Measurements from ENCODE around the gene SARS2. TPM values are rescaled to one million over a fixed set of nuclear protein-coding genes. Genes with fewer than 3 reads are reported as not detected.
"Not testable (repeated sequence)": the region's sequence is repeated elsewhere in the genome, so short reads cannot be mapped to it uniquely, and the experiment has no call there.

The SARS2 gene
- total and polyA plus RNA-seq, 5 donors, result 15.5 to 20.3 (median 17.2) TPM

DNA sequence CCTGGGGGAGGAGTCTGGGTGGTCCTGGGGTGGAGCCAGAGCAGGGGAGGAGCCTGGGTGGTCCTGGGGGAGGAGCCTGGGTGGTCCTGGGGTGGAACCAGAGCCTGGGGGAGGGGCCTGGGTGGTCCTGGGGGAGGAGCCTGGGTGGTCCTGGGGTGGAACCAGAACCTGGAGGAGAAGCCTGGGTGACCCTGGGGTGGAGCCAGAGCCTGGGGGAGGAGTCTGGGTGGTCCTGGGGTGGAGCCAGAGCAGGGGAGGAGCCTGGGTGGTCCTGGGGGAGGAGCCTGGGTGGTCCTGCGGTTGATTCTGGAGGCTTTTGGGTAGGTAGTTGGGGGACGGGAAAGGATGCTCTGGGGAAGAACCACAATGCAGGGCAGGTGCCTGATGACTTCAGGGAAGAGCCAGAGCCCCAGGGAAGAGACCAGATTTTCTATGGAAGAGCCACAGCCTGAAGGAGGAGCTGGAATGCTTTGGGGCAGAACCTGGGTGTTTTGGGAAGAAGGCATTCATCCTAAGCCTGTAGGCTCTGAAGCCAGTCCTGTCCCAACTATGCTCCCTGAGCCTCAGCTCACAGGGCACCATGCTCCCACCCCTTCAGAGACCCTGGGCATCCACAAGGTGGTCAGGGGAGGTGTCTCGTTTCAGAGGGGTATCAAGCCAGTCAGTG lies 15.1 kb upstream of the SARS2 start:
- H3K9me3 ChIP-seq (ENCODE audit: control insufficient read depth, low read length), result no peaks in the 10 kb centered on the region
- peaks cover 5% of the 10 kb centered on the region for H3K4me1 ChIP-seq (ENCODE audit: control insufficient read depth, insufficient read depth, low read length)
- no peak overlapping the region for H3K4me3 ChIP-seq (ENCODE audit: low read length)
- DNase-seq (no peak), ATAC-seq (no peak)
- intact Hi-C loops (cut with DNase I), result no loop called here
- no peaks in the 10 kb centered on the region for H3K27me3 ChIP-seq (ENCODE audit: control insufficient read depth, insufficient read depth)
- H3K27ac ChIP-seq (ENCODE audit: low read length), result no peak overlapping the region
- WGBS, result 92% methylated on average over 3 of the region's 3 CpGs

DNA sequence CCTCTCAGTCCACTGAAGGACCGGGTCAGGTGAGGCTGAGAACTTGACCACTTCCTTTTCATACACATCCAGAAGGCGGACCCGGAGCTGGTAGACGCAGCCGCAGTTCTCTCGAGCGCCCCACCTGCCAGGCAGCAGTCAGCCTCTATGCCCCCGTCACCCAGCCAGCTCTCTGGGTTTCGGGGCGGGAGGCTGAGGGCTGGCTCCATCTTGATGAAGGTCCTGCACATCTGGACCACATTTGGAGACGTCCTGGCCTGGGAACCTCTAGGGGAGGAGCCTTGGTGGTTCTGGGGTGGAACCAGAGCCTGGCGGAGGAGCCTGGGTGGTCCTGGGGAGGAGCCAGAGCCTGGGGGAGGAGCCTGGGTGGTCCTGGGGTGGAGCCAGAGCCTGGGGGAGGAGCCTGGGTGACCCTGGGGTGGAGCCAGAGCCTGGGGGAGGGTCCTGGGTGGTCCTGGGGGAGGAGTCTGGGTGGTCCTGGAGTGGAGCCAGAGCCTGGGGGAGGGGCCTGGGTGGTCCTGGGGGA lies 14.5 kb upstream of the SARS2 start:
- Histone ChIP-seq H3K27me3 (ENCODE audit: control insufficient read depth, insufficient read depth) (no peaks in the 10 kb centered on the region), H3K27ac (ENCODE audit: low read length) (no peak overlapping the region), H3K4me3 (ENCODE audit: low read length) (no peak overlapping the region), H3K9me3 (ENCODE audit: control insufficient read depth, low read length) (no peaks in the 10 kb centered on the region), H3K4me1 (ENCODE audit: control insufficient read depth, insufficient read depth, low read length) (peaks cover 1% of the 10 kb centered on the region)
- intact Hi-C loops (cut with DNase I), result no loop called here
- DNase-seq (no peak), ATAC-seq (no peak)
- 86% methylated on average over 12 of the region's 12 CpGs for WGBS

DNA sequence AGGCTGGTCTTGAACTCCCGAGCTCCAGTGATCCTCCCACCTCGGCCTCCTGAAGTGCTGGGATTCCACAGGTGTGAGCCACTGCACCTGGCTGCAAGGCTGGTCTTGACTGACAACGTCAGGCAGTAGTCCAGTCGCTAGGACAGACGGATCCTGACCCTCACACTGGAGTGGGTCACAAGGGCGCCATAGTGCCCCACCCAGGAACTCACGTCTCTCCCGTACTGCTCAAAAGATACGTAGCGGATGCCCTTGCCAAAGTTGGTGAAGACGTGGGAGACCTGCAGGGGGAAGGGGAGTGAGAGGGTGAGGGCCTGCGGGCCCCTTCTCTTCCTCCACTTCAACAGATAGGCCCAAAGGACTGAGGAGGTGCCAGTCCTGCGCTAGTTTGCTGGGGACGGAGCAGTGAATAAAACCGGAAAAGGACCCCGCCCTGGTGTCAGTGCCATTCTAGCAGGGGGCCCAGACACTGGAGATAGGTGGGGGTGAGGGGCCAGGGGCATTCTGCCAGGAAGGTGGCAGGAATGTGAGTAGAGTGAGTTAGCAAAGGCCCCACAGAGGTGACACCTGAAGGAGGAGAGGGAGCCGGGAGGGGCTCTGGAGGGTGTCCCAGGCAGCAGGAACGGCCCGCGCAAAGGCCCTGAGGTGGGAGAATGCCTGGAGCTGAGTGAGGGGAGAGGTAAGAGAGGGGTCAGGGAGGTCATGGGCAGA lies 12.1 kb upstream of the SARS2 start:
- Histone ChIP-seq H3K27me3 (ENCODE audit: control insufficient read depth, insufficient read depth) (no peaks in the 10 kb centered on the region), H3K4me1 (ENCODE audit: control insufficient read depth, insufficient read depth, low read length) (no peaks in the 10 kb centered on the region), H3K9me3 (ENCODE audit: control insufficient read depth, low read length) (no peaks in the 10 kb centered on the region), H3K27ac (ENCODE audit: low read length) (no peak overlapping the region), H3K4me3 (ENCODE audit: low read length) (no peak overlapping the region)
- ATAC-seq (peak; percentile 42 to 60), DNase-seq (no peak)
- WGBS, result 78% methylated on average over 20 of the region's 20 CpGs
- intact Hi-C loops (cut with DNase I), result no loop called here

DNA sequence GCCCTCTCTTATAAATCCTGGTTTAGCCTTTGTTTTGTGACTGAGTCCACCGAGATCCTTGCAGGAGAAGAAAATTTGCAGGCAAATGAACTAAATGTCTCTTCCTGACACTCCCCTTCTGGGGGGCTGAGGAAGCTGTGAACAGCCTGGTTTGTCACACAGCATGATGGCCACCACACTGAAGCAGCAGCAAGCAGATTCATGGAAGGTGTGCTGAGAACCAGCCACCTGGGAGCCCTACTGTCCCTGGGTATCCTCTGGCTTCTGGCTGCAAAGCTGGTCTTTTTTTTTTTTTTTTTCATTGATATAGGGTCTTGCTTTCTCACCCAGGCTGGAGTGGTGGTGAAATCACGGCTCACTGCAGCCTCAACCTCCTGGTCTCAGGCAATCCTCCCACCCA lies 11.4 kb upstream of the SARS2 start:
- no peak for ATAC-seq
- intact Hi-C loops (cut with DNase I), result no loop called here
- WGBS, result 79% methylated on average over 2 of the region's 2 CpGs
- no peaks in the 10 kb centered on the region for H3K27me3 ChIP-seq (ENCODE audit: control insufficient read depth, insufficient read depth)
- H3K4me1 ChIP-seq (ENCODE audit: control insufficient read depth, insufficient read depth, low read length), result no peaks in the 10 kb centered on the region
- H3K27ac ChIP-seq (ENCODE audit: low read length), result no peak overlapping the region
- no peak overlapping the region for H3K4me3 ChIP-seq (ENCODE audit: low read length)
- no peaks in the 10 kb centered on the region for H3K9me3 ChIP-seq (ENCODE audit: control insufficient read depth, low read length)
- DNase-seq, result no peak

DNA sequence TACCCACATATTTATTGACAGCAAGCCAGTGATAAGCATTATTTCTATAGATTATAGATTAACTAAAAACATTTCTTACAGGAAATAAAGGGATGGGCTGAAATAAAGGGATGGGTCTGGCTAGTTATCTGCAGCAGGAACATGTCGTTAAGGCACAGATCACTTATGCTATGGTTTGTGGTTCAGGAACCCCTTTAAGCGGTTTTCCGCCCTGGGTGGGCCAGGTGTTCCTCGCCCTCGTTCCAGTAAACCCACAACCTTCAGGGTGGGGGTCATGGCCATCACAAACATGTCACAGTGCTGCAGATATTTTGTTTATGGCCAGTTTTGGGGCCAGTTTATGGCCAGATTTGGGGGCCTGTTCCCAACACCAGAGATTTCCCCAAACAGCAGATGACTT lies 10.9 kb upstream of the SARS2 start:
- H3K4me1 ChIP-seq (ENCODE audit: control insufficient read depth, insufficient read depth, low read length); intact Hi-C loops (cut with DNase I); DNase-seq; H3K27me3 ChIP-seq (ENCODE audit: control insufficient read depth, insufficient read depth); ATAC-seq; H3K27ac ChIP-seq (ENCODE audit: low read length); H3K4me3 ChIP-seq (ENCODE audit: low read length); H3K9me3 ChIP-seq (ENCODE audit: control insufficient read depth, low read length): not testable (repeated sequence)
- WGBS, result 85% methylated on average over 5 of the region's 5 CpGs

DNA sequence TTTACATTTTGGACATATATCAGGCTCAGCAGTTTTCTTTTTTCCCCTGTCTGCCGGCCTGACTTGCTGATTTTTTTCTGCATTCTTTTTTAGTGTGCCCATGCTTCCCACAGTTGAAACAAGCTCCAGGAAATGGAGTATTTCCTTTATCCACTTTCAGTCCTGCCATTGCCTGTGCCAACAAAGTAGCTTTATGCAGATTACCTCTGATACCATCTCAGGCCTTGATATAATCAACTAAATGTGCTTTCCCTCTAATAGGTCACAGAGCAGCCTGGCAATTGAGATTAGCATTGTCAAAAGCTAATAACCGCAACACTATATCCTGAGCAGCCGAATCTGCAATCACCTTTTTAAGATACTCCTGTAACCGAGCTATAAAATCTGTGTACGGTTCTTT lies 9.4 kb upstream of the SARS2 start:
- Histone ChIP-seq H3K9me3 (ENCODE audit: control insufficient read depth, low read length) (no peaks in the 10 kb centered on the region), H3K27ac (ENCODE audit: low read length) (no peak overlapping the region), H3K27me3 (ENCODE audit: control insufficient read depth, insufficient read depth) (no peaks in the 10 kb centered on the region), H3K4me1 (ENCODE audit: control insufficient read depth, insufficient read depth, low read length) (no peaks in the 10 kb centered on the region), H3K4me3 (ENCODE audit: low read length) (no peak overlapping the region)
- intact Hi-C loops (cut with DNase I), result no loop called here
- ATAC-seq (no peak), DNase-seq (no peak)
- WGBS, result 48% methylated on average over 5 of the region's 5 CpGs

DNA sequence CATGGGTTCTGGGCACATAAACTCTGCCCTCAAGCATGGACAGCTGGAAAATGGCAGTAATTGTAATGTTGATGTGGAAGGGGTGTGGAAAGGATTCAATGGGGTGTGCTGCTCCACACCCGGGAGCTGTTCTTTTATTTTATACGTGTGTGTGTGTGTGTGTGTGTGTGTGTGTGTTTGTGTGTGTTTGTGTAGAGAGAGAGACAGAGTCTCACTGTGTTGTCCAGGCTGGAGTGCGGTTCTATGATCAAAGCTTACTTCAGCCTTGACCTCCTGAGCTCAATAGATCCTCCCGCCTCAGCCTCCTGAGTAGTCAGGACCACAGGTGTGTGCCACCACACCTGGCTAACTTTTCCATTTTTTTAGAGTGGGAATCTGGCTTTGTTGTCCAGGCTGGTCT lies 3.0 kb upstream of the SARS2 start:
- ATAC-seq, result no peak
- intact Hi-C loops (cut with DNase I), result loop anchor here in 1 of 4 donors (5.0 kb wide), 1 partner anchor 81 kb away; no protein-coding TSS in a partner anchor
- no peaks in the 10 kb centered on the region for H3K4me1 ChIP-seq (ENCODE audit: control insufficient read depth, insufficient read depth, low read length)
- H3K27me3 ChIP-seq (ENCODE audit: control insufficient read depth, insufficient read depth), result no peaks in the 10 kb centered on the region
- H3K4me3 ChIP-seq (ENCODE audit: low read length), result no peak overlapping the region
- H3K9me3 ChIP-seq (ENCODE audit: control insufficient read depth, low read length), result no peaks in the 10 kb centered on the region
- no peak overlapping the region for H3K27ac ChIP-seq (ENCODE audit: low read length)
- WGBS, result 92% methylated on average over 4 of the region's 4 CpGs
- peak in 1 of 3 donors; percentile 9 for DNase-seq

DNA sequence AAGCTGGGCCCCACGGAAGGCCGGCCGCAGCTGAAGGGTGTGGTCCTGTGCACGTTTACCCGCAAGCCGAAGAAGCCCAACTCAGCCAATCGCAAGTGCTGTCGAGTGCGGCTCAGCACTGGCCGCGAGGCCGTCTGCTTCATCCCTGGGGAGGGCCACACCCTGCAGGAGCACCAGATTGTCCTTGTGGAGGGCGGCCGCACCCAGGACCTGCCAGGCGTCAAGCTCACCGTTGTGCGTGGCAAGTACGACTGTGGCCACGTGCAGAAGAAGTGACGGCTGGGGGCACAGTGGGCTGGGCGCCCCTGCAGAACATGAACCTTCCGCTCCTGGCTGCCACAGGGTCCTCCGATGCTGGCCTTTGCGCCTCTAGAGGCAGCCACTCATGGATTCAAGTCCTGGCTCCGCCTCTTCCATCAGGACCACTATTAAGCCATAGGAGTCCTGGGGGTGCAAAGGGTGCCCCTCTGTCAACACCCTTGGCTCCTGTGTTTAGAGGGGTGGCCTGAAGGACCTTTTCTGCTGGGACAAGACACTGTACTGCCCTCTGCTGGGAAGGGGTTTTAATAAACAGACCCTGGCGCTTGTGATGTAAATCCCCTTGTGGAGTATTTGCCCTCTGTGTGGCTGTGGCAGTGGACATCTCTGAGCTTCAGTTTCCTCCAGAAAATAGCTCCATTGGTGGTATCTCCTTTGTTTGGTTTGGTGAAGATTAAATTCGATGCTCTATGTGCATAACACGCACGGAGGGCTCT lies 2.0 kb upstream of the SARS2 start:
- ATAC-seq (no peak), DNase-seq (peak in 2 of 3 donors; percentile 60 to 71)
- H3K4me1 ChIP-seq (ENCODE audit: control insufficient read depth, insufficient read depth, low read length), result no peaks in the 10 kb centered on the region

DNA sequence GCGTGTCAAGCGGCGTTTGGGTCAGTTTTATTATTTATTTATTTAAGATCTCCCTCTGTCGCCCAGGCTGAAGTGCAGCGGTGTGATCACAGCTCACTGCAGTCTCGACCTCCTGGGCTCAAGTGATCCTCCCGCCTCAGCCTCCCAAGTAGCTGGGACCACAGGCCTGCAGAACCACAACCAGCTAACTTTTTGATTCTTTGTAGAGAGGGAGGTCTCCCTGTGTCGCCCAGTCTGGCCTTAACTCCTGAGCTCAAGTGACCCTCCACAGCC lies 894 bp upstream of the SARS2 start:
- Histone ChIP-seq H3K27me3 (ENCODE audit: control insufficient read depth, insufficient read depth) (no peaks in the 10 kb centered on the region), H3K4me1 (ENCODE audit: control insufficient read depth, insufficient read depth, low read length) (no peaks in the 10 kb centered on the region), H3K4me3 (ENCODE audit: low read length) (peak overlapping the region; percentile 87), H3K27ac (ENCODE audit: low read length) (no peak overlapping the region), H3K9me3 (ENCODE audit: control insufficient read depth, low read length) (no peaks in the 10 kb centered on the region)
- WGBS, result 32% methylated on average over 8 of the region's 8 CpGs
- intact Hi-C loops (cut with DNase I), result loop anchor here in 1 of 4 donors (5.0 kb wide), 1 partner anchor 79 kb away; no protein-coding TSS in a partner anchor
- DNase-seq, result no peak
- no peak for ATAC-seq

More for the DNA sequence above, 2.0 kb upstream of the SARS2 start:
- Histone ChIP-seq H3K9me3 (ENCODE audit: control insufficient read depth, low read length) (no peaks in the 10 kb centered on the region), H3K4me3 (ENCODE audit: low read length) (no peak overlapping the region), H3K27ac (ENCODE audit: low read length) (no peak overlapping the region), H3K27me3 (ENCODE audit: control insufficient read depth, insufficient read depth) (no peaks in the 10 kb centered on the region)
- WGBS, result 88% methylated on average over 29 of the region's 29 CpGs
- intact Hi-C loops (cut with DNase I), result loop anchor here in 1 of 4 donors (5.0 kb wide), 1 partner anchor 80 kb away; no protein-coding TSS in a partner anchor

DNA sequence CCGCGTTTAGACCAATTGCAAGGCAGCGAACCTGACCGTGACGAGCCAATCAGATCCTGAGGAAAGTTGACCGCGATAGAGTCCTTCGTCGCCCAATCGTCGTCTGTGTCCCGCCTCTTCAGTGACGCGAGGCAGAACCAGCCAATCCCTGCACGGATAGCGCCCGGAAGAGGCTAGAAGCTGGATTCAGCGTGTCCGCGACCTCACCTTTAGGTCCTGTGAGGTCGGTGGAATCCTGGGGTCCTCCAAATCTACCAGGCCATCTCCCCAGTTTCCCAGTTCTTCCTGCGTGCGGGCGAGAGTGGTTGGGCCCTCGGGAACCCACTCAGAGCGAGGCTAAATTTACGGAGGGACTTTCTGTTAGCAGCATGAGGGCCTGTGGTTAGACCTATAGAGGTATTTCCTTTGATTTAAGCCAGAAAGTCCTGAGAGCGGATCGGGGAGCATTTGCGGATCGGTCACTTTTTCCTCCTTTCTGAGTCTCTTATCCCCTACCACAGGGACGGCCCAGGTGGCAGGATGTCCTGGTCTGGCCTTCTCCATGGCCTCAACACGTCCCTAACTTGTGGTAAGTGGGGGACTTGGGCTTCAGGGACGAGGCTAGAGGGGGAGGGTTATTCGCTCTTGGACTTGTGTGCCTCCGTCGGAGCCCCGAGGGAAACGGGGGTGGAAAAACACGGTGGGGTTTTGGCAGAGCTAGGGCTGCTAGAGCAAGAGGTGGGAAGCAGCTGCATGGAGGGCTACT lies 385 bp upstream of the SARS2 start, which contains the start of gene MRPS12:
MRPS12 (plus strand) TSS at position 169 of the 745 bp plus-strand sequence; CDS start at position 520, 351 bp downstream.
- peak within 1 kb of the TSS; percentile 87 for H3K4me3 ChIP-seq (ENCODE audit: low read length)
- peak; percentile 98 to 99 (median 99) for DNase-seq
- peak; percentile 97 to 98 for ATAC-seq
- WGBS, result under 1% methylated on average over 40 of the region's 40 CpGs
- no peaks in the 10 kb centered on the region for H3K4me1 ChIP-seq (ENCODE audit: control insufficient read depth, insufficient read depth, low read length)
- no peaks in the 10 kb centered on the region for H3K27me3 ChIP-seq (ENCODE audit: control insufficient read depth, insufficient read depth)
- intact Hi-C loops (cut with DNase I), result loop anchor here in 1 of 4 donors (5.0 kb wide), 1 partner anchor 79 kb away; no protein-coding TSS in a partner anchor
- H3K27ac ChIP-seq (ENCODE audit: low read length), result peak within 1 kb of the TSS; percentile 75
- H3K9me3 ChIP-seq (ENCODE audit: control insufficient read depth, low read length), result no peaks in the 10 kb centered on the region

All from right cardiac atrium (tissue), 5 donors.